Pancreas (tissue), 10 donors: Measurements from ENCODE around the gene CFAP57. TPM values are rescaled to one million over a fixed set of nuclear protein-coding genes. Genes with fewer than 3 reads are reported as not detected.

Source experiments
- ATAC-seq, 4 donors: fragments of 200-7000 bp; cut with Tn5 transposase; one replicate each; pipeline versions ENCODE4 v1.8.0 to v1.9.1; 2020; ENCODE audit warnings: mild to moderate bottlenecking in 4 of 4, moderate library complexity in 4 of 4
- DNase-seq, 6 donors: peaks; one replicate each; pipeline ENCODE4 v3.0.0-alpha.2; 2020
- FAIRE-seq: peaks from 2 replicates; lab custom pipeline; 2012; peaks lifted over from hg19 to GRCh38; lab: Jason Lieb, UNC
- H3K27ac ChIP-seq, 4 donors: fragments of 200-600 bp; sonication (generic); 1 replicate in 3 of 4; 2 replicates in 1 of 4; pipeline versions ENCODE4 v1.5.0 to v1.8.0; 2020
- H3K27me3 ChIP-seq, 4 donors: fragments of 200-600 bp; one replicate each; pipeline ENCODE4 v1.8.0; 2021
- H3K36me3 ChIP-seq, 3 donors: fragments of 200-600 bp; sonication (generic) in 1 of 3; one replicate each; pipeline versions ENCODE4 v1.5.0 to v1.8.0; 2020 to 2021
- H3K4me1 ChIP-seq, 3 donors: fragments of 200-600 bp; one replicate each; pipeline ENCODE4 v1.8.0; 2021
- H3K4me3 ChIP-seq, 4 donors: fragments of 200-600 bp; sonication (generic) in 2 of 4; one replicate each; pipeline versions ENCODE4 v1.5.0 to v1.8.0; 2020 to 2021
- H3K9me3 ChIP-seq, 4 donors: fragments of 200-600 bp; one replicate each; pipeline ENCODE4 v1.8.0; 2021
- WGBS, 2 donors: extraction: QIAGEN DNeasy Blood & Tissue Kit; methylation state at CpG; one replicate each; pipeline ENCODE4 v1.1.7; 2013; 5-methylcytosine and 5-hydroxymethylcytosine counted together
- intact Hi-C, 3 donors: fragments of 100-400 bp; cut with DNase I; formaldehyde crosslinking; loops; one replicate each; pipeline versions ENCODE4 v1.11.1 to v1.14.2; 2022
- polyA plus RNA-seq, 2 donors: library from polyadenylated mRNA; stranded (reverse); fragments of 200-250 nt; gene quantifications; one replicate each; pipeline ENCODE4 v1.2.3, GENCODE V29; 2013
- total RNA-seq, 6 donors: library from RNA; stranded (reverse); fragmentation: NEBNext Ultra II Directional in 4 of 6; extraction: Animal tissue kit (Norgen Biotek cat#: 25700) in 4 of 6; gene quantifications; one replicate each; pipeline versions ENCODE4 v1.2.1 to v1.2.4, GENCODE V29; 2021 to 2023
- TF ChIP-seq, protein P1 (sequence below), 4 donors: fragments of 200-600 bp; sonication (generic) in 3 of 4; IDR thresholded peaks; one replicate each; pipeline versions ENCODE4 v1.5.0 to v1.8.0; 2021; ENCODE audit warnings: antibody characterized with exemption in 4 of 4
- donor health status: healthy with polysubstance abuse.
- donor health status: DM: no; HTN: no; CAD: no; lungs with moderate emphysema.
- donor health status: DM: no; HTN: no; CAD: no.
- donor health status: control.
- donor health status: control.
- donor health status: Bipolar disorder and iron deficiency.
- donor health status: DM: yes; HTN: yes; CAD: no.
- donor health status: DM: no; HTN: no; CAD: no.
- donor health status: DM: no; HTN: no; CAD: no.
- donor health status: DM: yes; HTN: yes; CAD: no.

The CFAP57 gene
- total and polyA plus RNA-seq, 8 donors: 0.14 to 0.61 (median 0.21) TPM

DNA sequence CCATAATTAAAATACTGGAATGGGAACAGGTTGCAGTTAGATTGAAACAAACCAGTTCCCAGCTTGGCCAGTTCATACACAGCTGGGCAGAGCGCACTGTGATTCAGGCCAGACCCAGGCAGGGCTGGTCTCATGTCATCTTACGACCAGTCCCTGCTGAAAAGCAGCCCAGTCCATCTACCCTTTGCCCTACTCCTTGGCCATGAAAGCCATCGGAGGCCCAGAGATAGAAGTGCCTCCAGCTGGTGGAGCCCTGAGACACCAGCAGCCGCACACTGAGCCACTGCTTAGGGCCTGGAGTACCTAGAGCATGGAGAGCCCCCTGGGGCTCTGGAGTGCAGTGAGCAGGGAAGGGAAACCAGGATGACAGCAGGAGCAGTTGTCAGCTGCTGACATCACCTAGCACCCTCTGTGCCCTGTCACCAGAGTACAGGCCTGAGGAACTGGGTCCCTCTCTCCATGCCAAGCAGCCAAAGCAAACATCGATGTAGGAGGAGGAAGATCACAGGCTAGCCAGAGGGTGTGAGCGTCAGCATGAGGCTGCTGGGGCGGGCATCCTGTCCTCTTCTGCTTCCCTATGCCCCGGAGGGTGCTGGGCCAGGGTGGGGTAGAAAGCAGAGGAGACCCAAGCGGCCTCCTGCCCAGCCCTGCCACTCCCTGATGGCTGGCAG, 63.5 kb downstream of the CFAP57 start:
- TF ChIP-seq, protein P1, sequence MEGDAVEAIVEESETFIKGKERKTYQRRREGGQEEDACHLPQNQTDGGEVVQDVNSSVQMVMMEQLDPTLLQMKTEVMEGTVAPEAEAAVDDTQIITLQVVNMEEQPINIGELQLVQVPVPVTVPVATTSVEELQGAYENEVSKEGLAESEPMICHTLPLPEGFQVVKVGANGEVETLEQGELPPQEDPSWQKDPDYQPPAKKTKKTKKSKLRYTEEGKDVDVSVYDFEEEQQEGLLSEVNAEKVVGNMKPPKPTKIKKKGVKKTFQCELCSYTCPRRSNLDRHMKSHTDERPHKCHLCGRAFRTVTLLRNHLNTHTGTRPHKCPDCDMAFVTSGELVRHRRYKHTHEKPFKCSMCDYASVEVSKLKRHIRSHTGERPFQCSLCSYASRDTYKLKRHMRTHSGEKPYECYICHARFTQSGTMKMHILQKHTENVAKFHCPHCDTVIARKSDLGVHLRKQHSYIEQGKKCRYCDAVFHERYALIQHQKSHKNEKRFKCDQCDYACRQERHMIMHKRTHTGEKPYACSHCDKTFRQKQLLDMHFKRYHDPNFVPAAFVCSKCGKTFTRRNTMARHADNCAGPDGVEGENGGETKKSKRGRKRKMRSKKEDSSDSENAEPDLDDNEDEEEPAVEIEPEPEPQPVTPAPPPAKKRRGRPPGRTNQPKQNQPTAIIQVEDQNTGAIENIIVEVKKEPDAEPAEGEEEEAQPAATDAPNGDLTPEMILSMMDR (IDR thresholded peaks at IDR 0.05): no peak
- Histone ChIP-seq H3K36me3 (no peaks in the 10 kb centered on the region), H3K27ac (no peak overlapping the region), H3K4me1 (no peaks in the 10 kb centered on the region), H3K4me3 (no peak overlapping the region), H3K9me3 (no peaks in the 10 kb centered on the region), H3K27me3 (no peaks in the 10 kb centered on the region)
- 78% methylated on average over 9 of the region's 9 CpGs for WGBS, 2 donors
- DNase-seq: no peak
- peak in 1 of 4 donors; percentile 26 for ATAC-seq
- intact Hi-C loops: loop anchor here in 2 of 3 donors (10.0 kb wide), 1 partner anchor 129 kb away; the partner anchor contains the start of gene ELOVL1 (in 2 of the 2)
- no peak for FAIRE-seq

DNA sequence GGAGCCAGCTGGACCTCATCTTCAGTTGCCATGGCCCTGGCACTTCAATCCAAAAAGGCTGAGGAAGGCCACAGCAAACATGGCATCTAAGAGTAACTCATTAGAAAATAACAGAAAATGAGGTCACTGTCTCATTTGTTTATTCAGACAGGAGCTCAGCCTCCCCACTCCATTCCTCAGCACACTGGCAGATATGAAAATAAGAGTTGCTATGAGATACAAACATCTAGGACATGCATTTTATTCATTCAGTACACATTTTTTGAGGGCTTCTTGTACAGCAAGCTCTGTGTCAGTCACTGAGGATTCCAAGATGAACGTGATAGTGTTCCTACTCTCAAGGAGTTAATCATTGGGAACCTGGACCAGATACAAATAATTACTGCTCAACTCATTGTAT, 65.0 kb downstream of the CFAP57 start:
- Histone ChIP-seq H3K4me1 (no peaks in the 10 kb centered on the region), H3K4me3 (no peak overlapping the region), H3K36me3 (no peaks in the 10 kb centered on the region), H3K27ac (no peak overlapping the region), H3K27me3 (no peaks in the 10 kb centered on the region), H3K9me3 (no peaks in the 10 kb centered on the region)
- TF ChIP-seq, protein P1 (IDR thresholded peaks at IDR 0.05): no peak
- no peak for ATAC-seq
- DNase-seq: no peak
- WGBS, 2 donors: 58 to 61% methylated on average over 1 of the region's 1 CpG
- intact Hi-C loops: loop anchor here in 2 of 3 donors (10.0 kb wide), 1 partner anchor 128 kb away; the partner anchor contains the start of gene ELOVL1 (in 2 of the 2)
- no peak for FAIRE-seq

DNA sequence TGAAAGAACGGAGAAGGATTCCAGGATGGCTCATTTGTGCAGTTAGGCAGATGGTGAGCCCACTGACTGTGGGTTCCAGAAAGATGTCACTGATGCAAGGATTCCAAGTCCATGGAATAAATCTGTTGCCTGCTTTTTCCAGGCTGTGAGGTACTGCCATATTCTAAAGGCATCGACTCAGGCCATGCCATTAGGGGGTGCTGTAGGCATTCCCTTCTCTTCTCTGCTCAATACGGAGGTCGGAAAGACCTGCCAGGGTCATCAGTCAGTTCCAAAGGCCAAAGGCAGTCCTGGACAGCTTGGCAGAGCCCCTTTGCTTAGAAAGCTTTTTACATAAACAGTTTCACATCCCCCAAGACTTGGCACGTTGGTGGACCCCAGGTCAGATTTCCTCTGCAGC, 66.0 kb downstream of the CFAP57 start:
- TF ChIP-seq, protein P1 (IDR thresholded peaks at IDR 0.05): peak; percentile 38 to 62 (median 56)
- H3K4me3 ChIP-seq: no peak overlapping the region
- H3K9me3 ChIP-seq: no peaks in the 10 kb centered on the region
- 8% methylated on average over 5 of the region's 5 CpGs for WGBS, 2 donors
- peak in 4 of 6 donors; percentile 63 to 80 (median 70) for DNase-seq
- H3K36me3 ChIP-seq: no peaks in the 10 kb centered on the region
- intact Hi-C loops: loop anchor here in 2 of 3 donors (10.0 kb wide), 1 partner anchor 127 kb away; the partner anchor contains the start of gene ELOVL1 (in 2 of the 2)
- no peaks in the 10 kb centered on the region for H3K27me3 ChIP-seq
- no peaks in the 10 kb centered on the region for H3K4me1 ChIP-seq
- peak; percentile 94 to 97 (median 95) for ATAC-seq
- H3K27ac ChIP-seq: no peak overlapping the region
- FAIRE-seq: no peak

DNA sequence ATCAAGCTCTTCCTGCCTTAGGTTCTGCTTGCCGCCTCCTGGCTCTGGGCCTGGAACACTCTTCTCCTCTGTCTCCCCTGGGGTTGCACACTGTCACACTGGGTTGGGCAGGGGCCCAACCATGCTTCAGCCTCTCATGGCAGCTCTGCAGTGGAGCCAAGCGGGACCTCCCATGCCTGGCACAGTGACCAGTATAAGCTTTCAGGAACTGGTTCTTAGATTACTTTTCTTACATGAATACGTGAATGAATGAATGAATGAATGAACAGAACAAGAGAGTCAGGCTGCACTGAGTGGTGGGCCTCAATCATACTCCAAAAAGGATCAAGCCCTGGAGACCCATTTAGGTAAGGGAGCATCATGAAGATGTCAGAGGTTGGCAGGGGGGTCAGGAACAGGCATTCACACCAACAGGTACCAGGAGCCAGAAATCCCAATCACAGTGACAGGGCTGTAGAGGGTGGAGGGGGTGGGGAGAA, 66.9 kb downstream of the CFAP57 start:
- intact Hi-C loops: loop anchor here in 2 of 3 donors (10.0 kb wide), 1 partner anchor 126 kb away; the partner anchor contains the start of gene ELOVL1 (in 2 of the 2)
- WGBS, 2 donors: 76 to 80% methylated on average over 3 of the region's 3 CpGs

More for the DNA sequence above, 66.9 kb downstream of the CFAP57 start:
- no peaks in the 10 kb centered on the region for H3K36me3 ChIP-seq
- FAIRE-seq: no peak
- no peaks in the 10 kb centered on the region for H3K9me3 ChIP-seq
- TF ChIP-seq, protein P1 (IDR thresholded peaks at IDR 0.05): no peak
- ATAC-seq: no peak
- no peak overlapping the region for H3K27ac ChIP-seq
- H3K4me3 ChIP-seq: no peak overlapping the region
- no peak for DNase-seq
- peaks cover 0 to 8% (median 8%) of the 10 kb centered on the region in 3 donors for H3K4me1 ChIP-seq
- H3K27me3 ChIP-seq: no peaks in the 10 kb centered on the region
